Activated CD4-positive, alpha-beta T cell treated with anti-CD3 and anti-CD28 coated beads, Interleukin-2, amount 50 U/mL, for 1 hour (primary cell): ENCODE measurements around the gene GPATCH4.

Source experiments
- DNase-seq: peaks from one replicate; pipeline ENCODE4 v3.0.0-alpha.2; 2020

The GPATCH4 gene

GRCh38 chr1:156544592-156545102, 56.6 kb downstream of the GPATCH4 start:
- DNase-seq = no peak
